Measurements from ENCODE around the gene DPP3.
"Not testable (repeated sequence)": the region's sequence is repeated elsewhere in the genome, so short reads cannot be mapped to it uniquely, and the experiment has no call there.

The DPP3 gene

GRCh38 chr11:66480117-66480938, at the start of gene DPP3:
DPP3 (plus strand) TSS chr11:66480434; CDS start chr11:66482201, 1,767 bp downstream.
- DNase-seq (ENCODE audit: low read depth), result peak; percentile 97

GRCh38 chr11:66431287-66431686, 48.9 kb upstream of the DPP3 start:
- DNase-seq (ENCODE audit: low read depth), result not testable (repeated sequence)

- not testable (repeated sequence) for DNase-seq (ENCODE audit: low read depth)
These were observed 48.3 kb upstream of the DPP3 start for GRCh38 chr11:66431871-66432329.

DNA sequence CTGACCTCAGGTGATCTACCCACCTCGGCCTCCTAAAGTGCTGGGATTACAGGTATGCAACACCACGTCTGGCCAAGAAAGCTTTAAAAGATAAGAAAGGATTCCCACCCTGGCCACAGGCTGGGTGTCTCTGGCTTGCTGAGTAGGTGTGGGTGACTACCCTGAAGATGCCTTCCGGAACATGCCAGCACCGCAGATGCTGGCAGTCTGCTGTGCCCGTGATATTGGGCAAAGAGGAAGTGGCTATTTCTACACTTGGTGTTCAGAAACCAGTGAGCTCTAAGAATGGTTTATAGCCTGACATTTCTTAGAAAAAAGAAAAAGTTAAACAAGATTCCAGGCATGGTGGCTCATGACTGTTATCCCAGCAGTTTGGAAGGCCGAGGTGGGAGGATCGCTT, 47.6 kb upstream of the DPP3 start:
- DNase-seq (ENCODE audit: low read depth), result no peak

DNA sequence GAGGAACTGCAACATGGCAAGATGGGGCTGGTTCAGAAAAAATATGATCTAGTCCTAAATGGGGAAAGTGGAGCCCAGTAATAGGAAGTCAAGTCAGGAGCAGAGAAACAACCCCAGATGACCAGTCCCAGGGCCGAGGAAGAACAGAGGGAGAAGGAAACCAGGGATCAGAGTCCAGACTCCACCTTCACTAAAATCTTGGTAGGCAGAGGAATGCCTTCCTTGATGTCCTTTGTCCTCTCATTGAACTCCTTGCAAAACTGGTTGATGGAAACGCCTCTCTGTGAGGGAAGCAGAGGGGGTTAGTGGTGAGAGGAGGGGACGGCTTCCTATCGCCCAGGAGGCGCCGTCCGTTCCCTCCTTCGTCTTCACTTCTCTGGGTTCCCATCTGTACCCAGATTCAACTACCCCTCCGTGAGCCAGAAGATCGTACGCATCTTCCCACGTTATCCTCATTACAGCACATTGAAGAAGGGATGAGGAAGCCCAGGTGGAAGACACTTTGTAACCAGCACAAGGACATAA, 42.2 kb upstream of the DPP3 start:
- DNase-seq (ENCODE audit: low read depth), result no peak

- peak; percentile 92 for DNase-seq (ENCODE audit: low read depth)
These were observed 41.4 kb upstream of the DPP3 start, which contains the start of gene MRPL11 for GRCh38 chr11:66438504-66439466. MRPL11 (minus strand) TSS chr11:66438848; CDS start chr11:66438754, 94 bp downstream.

GRCh38 chr11:66440101-66440939, 39.9 kb upstream of the DPP3 start:
- not testable (repeated sequence) for DNase-seq (ENCODE audit: low read depth)

GRCh38 chr11:66440940-66441282, 39.3 kb upstream of the DPP3 start:
- not testable (repeated sequence) for DNase-seq (ENCODE audit: low read depth)

- peak; percentile 88 for DNase-seq (ENCODE audit: low read depth)
These were observed 36.6 kb upstream of the DPP3 start for GRCh38 chr11:66443602-66444001.

DNA sequence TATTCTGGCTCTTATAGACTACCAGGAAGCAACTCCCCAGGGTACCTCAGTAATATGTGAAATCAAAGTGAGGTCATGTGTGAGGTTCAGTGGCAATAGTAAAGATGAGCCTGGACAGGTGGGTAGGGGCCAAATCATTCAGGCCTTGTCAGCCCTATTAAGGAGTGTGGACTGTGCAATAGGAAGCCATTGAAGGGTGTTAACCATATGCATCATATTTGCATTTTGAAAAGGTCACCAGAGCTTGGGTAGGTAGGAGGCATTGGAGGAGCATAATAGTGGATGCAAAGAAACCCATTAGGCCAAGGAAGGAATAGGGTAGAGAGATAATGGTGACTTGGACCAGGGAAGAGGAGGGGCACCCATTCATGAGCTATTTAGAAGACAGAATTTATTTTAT, 33.2 kb upstream of the DPP3 start:
- no peak for DNase-seq (ENCODE audit: low read depth)

DNA sequence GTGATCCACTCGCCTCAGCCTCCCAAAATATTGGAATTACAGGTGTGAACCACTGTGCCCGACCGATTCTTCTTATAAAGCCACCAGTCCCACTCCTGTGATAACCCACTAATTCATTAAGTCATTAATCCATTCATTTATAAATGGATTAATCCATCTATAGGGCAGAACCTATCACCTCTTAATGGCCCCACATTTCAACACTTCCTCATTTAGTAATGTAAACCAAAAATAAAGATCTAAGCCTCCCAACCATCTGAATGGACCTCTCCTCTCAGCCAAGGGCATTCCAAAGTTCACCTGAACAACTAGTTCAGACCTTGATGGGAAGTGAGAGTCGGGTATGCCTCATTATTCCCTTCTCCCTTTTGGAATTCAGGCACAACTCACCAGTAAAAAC, 31.7 kb upstream of the DPP3 start:
- no peak for DNase-seq (ENCODE audit: low read depth)

- DNase-seq (ENCODE audit: low read depth), result no peak
These were observed 29.7 kb upstream of the DPP3 start for GRCh38 chr11:66450560-66450959.

- DNase-seq (ENCODE audit: low read depth), result no peak
These were observed 28.6 kb upstream of the DPP3 start for GRCh38 chr11:66451663-66452062.

- peak; percentile 17 for DNase-seq (ENCODE audit: low read depth)
These were observed 26.0 kb upstream of the DPP3 start for GRCh38 chr11:66454247-66454646.

DNA sequence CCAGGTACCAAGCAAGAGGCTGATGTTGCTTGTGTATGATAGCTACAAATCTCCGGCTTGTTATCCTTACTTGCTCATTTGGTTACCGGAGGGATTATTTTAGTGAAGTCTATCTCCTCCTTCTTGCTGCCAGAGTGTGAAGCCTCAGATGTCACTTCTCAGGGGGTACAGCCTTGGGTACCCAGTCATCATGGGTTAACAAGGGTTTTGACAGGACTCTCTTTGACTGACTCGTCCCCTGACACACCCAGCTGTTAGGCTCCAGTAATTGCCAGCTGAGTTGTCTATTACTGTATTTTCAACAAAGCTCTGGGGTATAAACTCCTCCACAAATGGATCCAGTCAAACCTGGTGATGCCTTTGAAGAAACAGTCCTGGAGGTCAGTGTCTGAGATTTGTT, 25.4 kb upstream of the DPP3 start:
- no peak for DNase-seq (ENCODE audit: low read depth)

- DNase-seq (ENCODE audit: low read depth), result no peak
These were observed 22.4 kb upstream of the DPP3 start for GRCh38 chr11:66457826-66458225.

- DNase-seq (ENCODE audit: low read depth), result peak; percentile 24
These were observed 21.0 kb upstream of the DPP3 start for GRCh38 chr11:66459138-66459778.

DNA sequence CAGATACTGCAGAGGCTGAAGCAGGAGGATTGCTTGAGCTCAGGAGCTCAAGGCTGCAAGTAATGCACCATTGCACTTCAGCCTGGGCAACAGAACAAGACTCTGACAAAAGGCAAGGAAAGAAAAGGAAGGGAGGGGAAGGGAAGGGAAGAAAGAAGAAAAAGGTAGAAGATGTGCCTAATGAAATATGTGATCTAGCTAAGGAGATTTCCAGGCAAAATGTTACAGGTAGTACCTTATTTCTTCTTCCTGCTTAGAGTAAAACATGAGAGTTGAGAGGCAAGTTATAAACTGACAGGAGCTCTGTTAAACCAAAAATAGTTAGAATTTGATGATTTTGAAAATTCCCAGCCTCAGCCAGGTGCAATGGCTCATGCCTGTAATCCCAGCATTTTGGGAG, 18.2 kb upstream of the DPP3 start:
- no peak for DNase-seq (ENCODE audit: low read depth)

GRCh38 chr11:66462911-66463310, 17.3 kb upstream of the DPP3 start:
- no peak for DNase-seq (ENCODE audit: low read depth)

DNA sequence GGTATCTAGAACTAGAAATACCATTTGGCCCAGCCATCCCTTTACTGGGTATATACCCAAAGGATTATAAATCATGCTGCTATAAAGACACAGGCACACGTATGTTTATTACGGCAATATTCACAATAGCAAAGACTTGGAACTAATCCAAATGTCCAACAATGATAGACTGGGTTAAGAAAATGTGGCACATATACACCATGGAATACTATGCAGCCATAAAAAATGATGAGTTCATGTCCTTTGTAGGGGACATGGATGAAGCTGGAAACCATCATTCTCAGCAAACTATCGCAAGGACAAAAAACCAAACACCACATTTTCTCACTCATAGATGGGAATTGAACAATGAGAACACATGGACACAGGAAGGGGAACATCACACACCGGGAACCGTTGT, 16.1 kb upstream of the DPP3 start:
- not testable (repeated sequence) for DNase-seq (ENCODE audit: low read depth)

- no peak for DNase-seq (ENCODE audit: low read depth)
These were observed 15.3 kb upstream of the DPP3 start for GRCh38 chr11:66464916-66465315.
